Fibroblast of villous mesenchyme (primary cell): ENCODE measurements around the gene CDHR5. TPM values are rescaled to one million over a fixed set of nuclear protein-coding genes. Genes with fewer than 3 reads are reported as not detected.

Experiments
- DNase-seq: peaks from one replicate; pipeline ENCODE4 v3.0.0-alpha.2; 2010; ENCODE audit warnings: low read depth
- H3K4me3 ChIP-seq: 2 replicates; pipeline ENCODE4 v1.5.1; 2011; ENCODE audit warnings: low read depth, mild to moderate bottlenecking, low read length
- total RNA-seq: library from RNA; depleted of rRNA; stranded (reverse); fragments of >200 nt; gene quantifications from 2 replicates; pipeline ENCODE4 v1.2.3, GENCODE V29; 2012
- TF ChIP-seq, protein P1 (sequence below): IDR thresholded peaks from 2 replicates; pipeline ENCODE4 v1.5.1; 2012; ENCODE audit warnings: low read depth, mild to moderate bottlenecking, low read length; ENCODE audit not compliant: insufficient read depth

CDHR5 gene
- total RNA-seq, 1 donor: not detected

DNA sequence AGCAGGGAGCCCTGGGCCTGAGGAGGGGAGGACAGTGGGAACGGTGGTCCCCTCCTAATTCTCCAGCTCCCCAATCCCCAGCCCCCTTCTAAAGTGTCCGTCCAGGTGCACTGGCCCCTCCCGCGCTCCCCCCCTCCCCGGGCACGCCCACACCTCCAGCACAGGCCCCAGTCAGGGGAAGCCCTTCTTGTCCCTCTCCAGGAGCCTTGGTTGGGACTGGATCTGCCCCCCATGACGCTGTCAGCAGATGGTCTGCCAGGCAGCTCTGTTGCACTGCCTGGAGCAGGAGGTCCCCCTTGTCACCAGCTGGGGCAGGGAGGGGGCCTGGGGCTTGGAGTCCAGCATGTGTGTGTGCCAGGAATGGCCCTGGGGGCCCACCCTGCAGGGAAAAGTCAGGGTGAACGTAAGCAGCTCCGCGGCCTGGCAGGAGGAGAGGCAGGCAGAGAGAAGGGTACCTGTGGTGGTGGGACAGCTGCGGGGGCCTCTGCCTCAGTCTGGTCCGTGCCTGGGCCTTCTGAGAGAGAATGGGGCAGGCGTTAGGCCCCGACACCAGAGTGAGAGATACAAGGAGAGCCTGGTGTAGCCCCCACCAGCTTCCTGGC, 10.6 kb downstream of the CDHR5 start:
- TF ChIP-seq, protein P1, sequence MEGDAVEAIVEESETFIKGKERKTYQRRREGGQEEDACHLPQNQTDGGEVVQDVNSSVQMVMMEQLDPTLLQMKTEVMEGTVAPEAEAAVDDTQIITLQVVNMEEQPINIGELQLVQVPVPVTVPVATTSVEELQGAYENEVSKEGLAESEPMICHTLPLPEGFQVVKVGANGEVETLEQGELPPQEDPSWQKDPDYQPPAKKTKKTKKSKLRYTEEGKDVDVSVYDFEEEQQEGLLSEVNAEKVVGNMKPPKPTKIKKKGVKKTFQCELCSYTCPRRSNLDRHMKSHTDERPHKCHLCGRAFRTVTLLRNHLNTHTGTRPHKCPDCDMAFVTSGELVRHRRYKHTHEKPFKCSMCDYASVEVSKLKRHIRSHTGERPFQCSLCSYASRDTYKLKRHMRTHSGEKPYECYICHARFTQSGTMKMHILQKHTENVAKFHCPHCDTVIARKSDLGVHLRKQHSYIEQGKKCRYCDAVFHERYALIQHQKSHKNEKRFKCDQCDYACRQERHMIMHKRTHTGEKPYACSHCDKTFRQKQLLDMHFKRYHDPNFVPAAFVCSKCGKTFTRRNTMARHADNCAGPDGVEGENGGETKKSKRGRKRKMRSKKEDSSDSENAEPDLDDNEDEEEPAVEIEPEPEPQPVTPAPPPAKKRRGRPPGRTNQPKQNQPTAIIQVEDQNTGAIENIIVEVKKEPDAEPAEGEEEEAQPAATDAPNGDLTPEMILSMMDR: no peak
- no peak overlapping the region for H3K4me3 ChIP-seq
- no peak for DNase-seq

DNA sequence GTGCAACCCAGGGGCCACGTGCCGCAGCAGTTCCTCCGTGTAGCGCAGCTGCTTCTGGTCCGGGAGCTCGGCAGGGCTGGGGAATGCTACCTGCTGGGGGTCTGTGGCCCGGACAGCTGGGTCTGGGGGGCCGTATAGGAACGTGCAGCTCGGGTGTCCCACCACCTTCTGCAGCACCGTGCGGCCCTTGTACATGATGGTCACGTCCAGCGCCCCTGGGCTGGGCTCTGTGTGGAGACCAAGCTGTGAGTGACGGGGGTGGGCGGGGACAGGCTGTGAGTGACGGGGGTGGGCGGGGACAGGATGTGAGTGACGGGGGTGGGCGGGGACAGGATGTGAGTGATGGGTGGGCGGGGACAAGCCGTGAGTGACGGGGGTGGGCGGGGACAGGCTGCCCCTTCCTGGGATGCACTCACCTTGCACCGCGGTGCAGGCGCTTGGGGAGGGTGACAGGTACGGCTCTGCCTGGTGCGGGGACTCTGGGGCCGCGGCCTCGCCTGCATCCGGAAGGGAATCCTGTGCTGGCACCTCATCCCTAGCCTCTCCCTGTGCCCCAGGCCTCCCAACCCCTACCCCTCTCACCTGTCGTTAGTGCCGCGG, 11.3 kb downstream of the CDHR5 start:
- TF ChIP-seq, protein P1: no peak
- DNase-seq: peak; percentile 30

DNA sequence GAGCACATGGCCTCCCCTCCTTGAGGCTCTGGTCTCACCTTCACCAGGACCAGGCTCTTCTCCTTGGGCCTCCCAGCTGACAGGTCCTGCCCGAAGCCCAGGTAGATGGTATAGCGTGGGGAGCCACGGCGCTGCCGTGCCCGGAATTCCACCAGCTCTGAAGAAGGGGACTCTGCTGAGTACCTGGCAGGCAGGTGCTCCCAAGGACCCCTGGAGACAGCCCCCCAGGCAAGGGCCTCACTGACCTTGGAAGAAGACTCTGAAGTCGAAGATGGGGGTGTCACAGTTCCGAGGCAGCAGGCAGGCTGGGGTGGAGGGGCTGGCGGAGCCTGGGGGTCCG, 11.8 kb downstream of the CDHR5 start:
- TF ChIP-seq, protein P1: no peak
- DNase-seq: no peak
- H3K4me3 ChIP-seq: no peak overlapping the region

More for the DNA sequence above, 11.3 kb downstream of the CDHR5 start:
- H3K4me3 ChIP-seq: no peak overlapping the region

DNA sequence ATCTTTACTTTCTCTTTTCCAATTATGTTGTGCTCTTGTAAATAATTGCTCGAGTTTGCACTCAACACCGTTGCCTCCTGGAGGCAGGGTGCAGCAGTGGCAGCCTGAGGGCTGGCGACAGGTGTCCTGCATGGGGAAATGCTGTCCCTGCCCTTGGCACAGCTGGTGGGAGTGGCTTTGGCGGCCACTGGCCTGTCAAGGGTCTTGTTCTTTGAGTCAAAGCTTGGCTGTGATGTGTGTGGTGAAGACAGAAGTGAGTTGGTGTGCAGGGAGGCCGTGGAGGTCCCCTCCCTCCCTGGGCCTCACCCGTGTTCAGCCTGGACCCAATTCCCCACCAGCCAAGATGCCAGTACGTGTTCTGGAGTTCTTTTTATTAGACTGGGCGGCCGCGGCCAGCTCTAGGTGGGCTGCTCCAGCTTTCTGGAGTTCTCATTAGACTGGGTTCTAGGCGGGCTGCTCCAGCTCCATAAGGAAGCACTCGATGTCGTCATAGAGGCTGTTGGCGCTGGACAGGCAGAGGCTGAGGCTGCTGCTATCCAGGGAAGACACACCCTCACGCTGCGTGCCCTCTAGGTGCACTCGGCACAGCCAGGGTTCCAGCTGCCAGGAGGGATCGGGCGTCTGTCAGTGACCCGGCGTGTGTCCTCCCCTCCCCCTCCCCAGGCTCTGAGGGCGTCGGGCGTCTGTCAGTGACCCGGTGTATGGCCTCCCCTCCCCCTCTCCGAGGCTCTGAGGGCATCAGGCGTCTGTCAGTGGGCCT, 12.4 kb downstream of the CDHR5 start:
- TF ChIP-seq, protein P1: peak; percentile 26

DNA sequence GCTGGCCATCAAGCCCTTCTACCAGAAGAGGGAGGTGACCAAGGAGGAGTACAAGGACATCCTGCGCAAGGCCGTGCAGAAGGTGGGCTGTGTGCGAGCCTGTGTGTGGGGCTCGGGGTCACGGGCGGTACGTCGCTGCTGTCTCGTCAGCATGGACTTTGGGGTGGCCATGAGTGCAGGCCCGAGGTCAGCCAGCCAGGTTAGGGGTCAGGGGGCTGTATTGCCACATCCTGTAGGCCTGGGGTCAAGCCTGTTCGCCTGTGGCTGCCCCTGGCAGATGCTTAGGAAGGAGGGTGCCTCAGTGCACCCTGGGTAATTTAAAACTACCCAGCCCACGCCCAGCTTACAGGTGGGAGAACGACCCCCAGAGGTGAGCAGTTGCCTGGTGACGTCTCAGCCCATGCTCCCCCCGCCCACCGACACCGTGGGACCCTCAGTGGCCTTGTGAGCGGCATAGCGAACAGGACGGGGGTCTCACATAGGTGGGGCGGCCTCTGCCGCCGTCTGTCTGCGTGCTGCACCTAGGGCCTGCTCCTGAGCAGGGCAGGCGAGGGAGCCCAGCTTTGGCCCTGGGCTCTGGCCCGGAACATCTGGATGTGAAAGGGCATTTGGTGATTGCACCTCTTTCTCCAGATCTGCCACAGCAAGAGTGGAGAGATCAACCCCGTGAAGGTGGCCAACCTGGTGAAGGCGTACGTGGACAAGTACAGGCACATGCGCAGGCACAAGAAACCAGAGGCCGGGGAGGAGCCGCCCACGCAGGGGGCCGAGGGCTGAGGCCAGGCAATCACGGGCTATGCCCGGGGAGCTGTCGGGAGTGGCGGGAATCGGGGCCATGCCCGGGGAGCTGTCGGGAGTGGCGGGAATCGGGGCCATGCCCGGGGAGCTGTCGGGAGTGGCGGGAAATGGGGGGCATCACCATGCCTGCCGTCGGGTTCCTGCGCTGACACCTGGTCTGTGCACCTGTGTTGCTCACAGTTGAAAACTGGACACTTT, 13.5 kb downstream of the CDHR5 start:
- DNase-seq: no peak
- TF ChIP-seq, protein P1: no peak
- H3K4me3 ChIP-seq: no peak overlapping the region

More for the DNA sequence above, 12.4 kb downstream of the CDHR5 start:
- DNase-seq: peak; percentile 21
- no peak overlapping the region for H3K4me3 ChIP-seq

DNA sequence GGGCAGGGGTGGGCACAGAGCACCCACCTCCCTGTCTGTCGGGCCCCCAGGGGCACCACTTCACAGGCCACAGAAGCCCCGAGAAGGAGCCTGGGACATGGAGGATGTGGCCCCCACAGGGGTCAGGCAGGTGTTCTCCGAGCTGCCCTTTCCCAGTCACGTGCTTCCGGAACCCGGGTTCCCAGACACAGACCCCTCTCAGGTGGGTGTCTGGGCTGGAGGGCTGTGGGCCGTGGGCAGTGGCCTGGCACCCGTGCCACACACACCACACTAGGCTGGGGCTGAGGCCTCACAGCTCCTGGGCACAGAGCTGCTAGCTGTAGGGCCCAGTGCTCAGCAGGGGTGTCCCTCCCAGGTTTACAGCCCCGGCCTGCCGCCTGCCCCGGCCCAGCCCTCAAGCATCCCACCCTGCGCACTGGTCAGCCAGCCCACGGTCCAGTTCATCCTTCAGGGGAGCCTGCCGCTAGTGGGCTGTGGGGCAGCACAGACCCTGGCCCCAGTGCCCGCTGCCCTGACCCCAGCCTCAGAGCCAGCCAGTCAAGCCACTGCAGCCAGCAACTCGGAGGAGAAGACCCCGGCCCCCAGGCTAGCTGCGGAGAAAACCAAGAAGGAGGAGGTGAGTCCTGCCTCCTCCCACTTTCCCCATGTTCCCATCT, 14.5 kb downstream of the CDHR5 start:
- no peak for DNase-seq
- no peak overlapping the region for H3K4me3 ChIP-seq
- TF ChIP-seq, protein P1: no peak
